ENCODE measurements around the gene DOCK8. TPM values are rescaled to one million over a fixed set of nuclear protein-coding genes. Genes with fewer than 3 reads are reported as not detected.

Gene DOCK8
- total RNA-seq, 6 experiments from 2014 or later, result 5.8 to 20.5 (median 9.5) TPM

- no peak overlapping the region for H3K27ac ChIP-seq
- WGBS (ENCODE audit: insufficient coverage, low coverage, low lambda C conversion rate, missing lambda C conversion rate), result 86% methylated on average over 1 of the region's 3 CpGs
- ATAC-seq, result no peak
- H3K9me3 ChIP-seq, result no peaks in the 10 kb centered on the region
- no peak overlapping the region for H3K4me3 ChIP-seq
- no peaks in the 10 kb centered on the region for H3K27me3 ChIP-seq
- H3K36me3 ChIP-seq, result no peaks in the 10 kb centered on the region
- DNase-seq, result no peak
- TF ChIP-seq POLR2A (IDR thresholded peaks at IDR 0.05), result no peak
- TF ChIP-seq CTCF (IDR thresholded peaks at IDR 0.05), result no peak
- H3K4me1 ChIP-seq, result no peaks in the 10 kb centered on the region
- intact Hi-C loops (cut with DNase I), result no loop called here
Measured at GRCh38 chr9:249025-249424, 34.4 kb downstream of the DOCK8 start.

- TF ChIP-seq CTCF (IDR thresholded peaks at IDR 0.05), result no peak
- no peak for TF ChIP-seq POLR2A (IDR thresholded peaks at IDR 0.05)
- Histone ChIP-seq H3K9me3 (no peaks in the 10 kb centered on the region), H3K27ac (no peak overlapping the region), H3K4me3 (no peak overlapping the region), H3K4me1 (no peaks in the 10 kb centered on the region), H3K27me3 (no peaks in the 10 kb centered on the region), H3K36me3 (no peaks in the 10 kb centered on the region)
- DNase-seq, result no peak
- ATAC-seq, result no peak
- intact Hi-C loops (cut with DNase I), result no loop called here
- WGBS (ENCODE audit: insufficient coverage, low coverage, low lambda C conversion rate, missing lambda C conversion rate), result 83% methylated on average over 1 of the region's 1 CpG
Measured at GRCh38 chr9:250039-250438, 35.4 kb downstream of the DOCK8 start.

GRCh38 chr9:250625-251024 lies 36.0 kb downstream of the DOCK8 start:
- peak in 1 of 4 donors; percentile 15 for ATAC-seq
- Histone ChIP-seq H3K36me3 (no peaks in the 10 kb centered on the region), H3K9me3 (no peaks in the 10 kb centered on the region), H3K27me3 (no peaks in the 10 kb centered on the region), H3K27ac (no peak overlapping the region), H3K4me1 (no peaks in the 10 kb centered on the region), H3K4me3 (no peak overlapping the region)
- WGBS (ENCODE audit: insufficient coverage, low coverage, low lambda C conversion rate, missing lambda C conversion rate), result 37% methylated on average over 5 of the region's 5 CpGs
- TF ChIP-seq POLR2A (IDR thresholded peaks at IDR 0.05) (no peak), CTCF (IDR thresholded peaks at IDR 0.05) (no peak)
- no peak for DNase-seq
- intact Hi-C loops (cut with DNase I), result no loop called here

GRCh38 chr9:251398-251797 lies 36.7 kb downstream of the DOCK8 start:
- Histone ChIP-seq H3K27ac (no peak overlapping the region), H3K36me3 (no peaks in the 10 kb centered on the region), H3K9me3 (no peaks in the 10 kb centered on the region), H3K4me1 (no peaks in the 10 kb centered on the region), H3K4me3 (no peak overlapping the region), H3K27me3 (no peaks in the 10 kb centered on the region)
- 90% methylated on average over 5 of the region's 5 CpGs for WGBS (ENCODE audit: insufficient coverage, low coverage, low lambda C conversion rate, missing lambda C conversion rate)
- no peak for ATAC-seq
- intact Hi-C loops (cut with DNase I), result no loop called here
- TF ChIP-seq CTCF (IDR thresholded peaks at IDR 0.05), result no peak
- no peak for TF ChIP-seq POLR2A (IDR thresholded peaks at IDR 0.05)
- no peak for DNase-seq

GRCh38 chr9:253539-253938 lies 38.9 kb downstream of the DOCK8 start:
- Histone ChIP-seq H3K9me3 (no peaks in the 10 kb centered on the region), H3K4me3 (no peak overlapping the region), H3K36me3 (no peaks in the 10 kb centered on the region), H3K27me3 (no peaks in the 10 kb centered on the region), H3K27ac (no peak overlapping the region), H3K4me1 (no peaks in the 10 kb centered on the region)
- ATAC-seq (no peak), DNase-seq (peak in 1 of 3 donors; percentile 17)
- WGBS (ENCODE audit: insufficient coverage, low coverage, low lambda C conversion rate, missing lambda C conversion rate), result 55% methylated on average over 3 of the region's 3 CpGs
- TF ChIP-seq CTCF (IDR thresholded peaks at IDR 0.05) (no peak), POLR2A (IDR thresholded peaks at IDR 0.05) (no peak)
- intact Hi-C loops (cut with DNase I), result no loop called here
